ENCODE data around the gene HOXB5. TPM values are rescaled to one million over a fixed set of nuclear protein-coding genes. Genes with fewer than 3 reads are reported as not detected.
A peak's percentile ranks its signal among the peaks of the same experiment; 100 is the strongest.

HOXB5 gene
- total RNA-seq, 1 donor from 2014 or later, result 0.13 TPM

GRCh38 chr17:48619826-48620449 is 26.4 kb upstream of the HOXB5 start:
- intact Hi-C loops (cut with DNase I), result loop anchor here (5.0 kb wide), 1 partner anchor 283 kb away; no protein-coding TSS in a partner anchor
- ATAC-seq (ENCODE audit: poor library complexity) (no peak), DNase-seq (no peak)

- intact Hi-C loops (cut with DNase I), result loop anchor here (5.0 kb wide), 1 partner anchor 281 kb away; no protein-coding TSS in a partner anchor
- ATAC-seq (ENCODE audit: poor library complexity), result peak; percentile 95
- DNase-seq, result peak; percentile 91
Measured at GRCh38 chr17:48618256-48618896, 24.8 kb upstream of the HOXB5 start.

GRCh38 chr17:48617471-48618255 is 24.1 kb upstream of the HOXB5 start:
- DNase-seq (no peak), ATAC-seq (ENCODE audit: poor library complexity) (no peak)
- intact Hi-C loops (cut with DNase I), result loop anchor here (5.0 kb wide), 1 partner anchor 280 kb away; no protein-coding TSS in a partner anchor

- ATAC-seq (ENCODE audit: poor library complexity) (no peak), DNase-seq (no peak)
- intact Hi-C loops (cut with DNase I), result loop anchor here (5.0 kb wide), 1 partner anchor 280 kb away; no protein-coding TSS in a partner anchor
Measured at GRCh38 chr17:48616717-48617470, 23.3 kb upstream of the HOXB5 start.

- no peak for DNase-seq
- no peak for ATAC-seq (ENCODE audit: poor library complexity)
- intact Hi-C loops (cut with DNase I), result loop anchor here (5.0 kb wide), 1 partner anchor 279 kb away; no protein-coding TSS in a partner anchor
Measured at GRCh38 chr17:48615963-48616716, 22.6 kb upstream of the HOXB5 start.

- DNase-seq (no peak), ATAC-seq (ENCODE audit: poor library complexity) (no peak)
- intact Hi-C loops (cut with DNase I), result loop anchor here (5.0 kb wide), 1 partner anchor 278 kb away; no protein-coding TSS in a partner anchor
Measured at GRCh38 chr17:48615047-48615962, 21.7 kb upstream of the HOXB5 start, which contains the start of gene HOXB8. Gene HOXB8, minus strand, starts transcription at chr17:48615292. Its CDS starts 588 bp downstream, at chr17:48614704.

- ATAC-seq (ENCODE audit: poor library complexity) (no peak), DNase-seq (no peak)
- intact Hi-C loops (cut with DNase I), result no loop called here
Measured at GRCh38 chr17:48613862-48614694, 20.5 kb upstream of the HOXB5 start.

- ATAC-seq (ENCODE audit: poor library complexity) (peak; percentile 46), DNase-seq (no peak)
- intact Hi-C loops (cut with DNase I), result no loop called here
Measured at GRCh38 chr17:48612854-48613691, 19.5 kb upstream of the HOXB5 start.

- DNase-seq (no peak), ATAC-seq (ENCODE audit: poor library complexity) (no peak)
- intact Hi-C loops (cut with DNase I), result no loop called here
Measured at GRCh38 chr17:48612456-48612853, 18.9 kb upstream of the HOXB5 start.

GRCh38 chr17:48611681-48612455 is 18.3 kb upstream of the HOXB5 start:
- intact Hi-C loops (cut with DNase I), result no loop called here
- peak; percentile 30 for ATAC-seq (ENCODE audit: poor library complexity)

GRCh38 chr17:48611213-48611612 is 17.6 kb upstream of the HOXB5 start:
- ATAC-seq (ENCODE audit: poor library complexity) (no peak), DNase-seq (no peak)
- intact Hi-C loops (cut with DNase I), result no loop called here

More at GRCh38 chr17:48611681-48612455, 18.3 kb upstream of the HOXB5 start:
- no peak for DNase-seq

GRCh38 chr17:48610282-48611211 is 17.0 kb upstream of the HOXB5 start, which contains the start of gene HOXB7:
Gene HOXB7, minus strand, starts transcription at chr17:48611017. Its CDS starts 99 bp downstream, at chr17:48610918.
- ATAC-seq (ENCODE audit: poor library complexity) (peak; percentile 59), DNase-seq (peak; percentile 74)
- intact Hi-C loops (cut with DNase I), result no loop called here

- no peak for ATAC-seq (ENCODE audit: poor library complexity)
- intact Hi-C loops (cut with DNase I), result no loop called here
- no peak for DNase-seq
Measured at GRCh38 chr17:48609759-48610281, 16.2 kb upstream of the HOXB5 start.

All from Right ventricle myocardium superior (tissue), 1 donor.